ENCODE measurements around the gene FANCG. TPM values are rescaled to one million over a fixed set of nuclear protein-coding genes. Genes with fewer than 3 reads are reported as not detected.

Gene FANCG
- total RNA-seq, 1 donor from 2014 or later, result 5.6 TPM

GRCh38 chr9:35074141-35074540 is 5.6 kb downstream of the FANCG start:
- no peaks in the 10 kb centered on the region for H3K9me3 ChIP-seq (replicated peaks)
- H3K27ac ChIP-seq (replicated peaks), result no peak overlapping the region
- peaks cover 19% of the 10 kb centered on the region for H3K36me3 ChIP-seq
- intact Hi-C loops (cut with micrococcal nuclease), result no loop called here
- no peaks in the 10 kb centered on the region for H3K27me3 ChIP-seq (ENCODE audit: low read depth)
- no peak overlapping the region for H3K4me3 ChIP-seq
- no peak for TF ChIP-seq CTCF (IDR thresholded peaks at IDR 0.05; ENCODE audit: borderline replicate concordance)
- no peak for DNase-seq
- peaks cover 51% of the 10 kb centered on the region for H3K4me1 ChIP-seq

GRCh38 chr9:35073279-35073612 is 6.5 kb downstream of the FANCG start:
- DNase-seq, result no peak
- Histone ChIP-seq H3K27ac (replicated peaks) (peak overlapping the region; percentile 97), H3K9me3 (replicated peaks) (no peaks in the 10 kb centered on the region), H3K36me3 (peaks cover 24% of the 10 kb centered on the region), H3K4me1 (peaks cover 51% of the 10 kb centered on the region), H3K4me3 (peak overlapping the region; percentile 75), H3K27me3 (ENCODE audit: low read depth) (no peaks in the 10 kb centered on the region)
- no peak for TF ChIP-seq CTCF (IDR thresholded peaks at IDR 0.05; ENCODE audit: borderline replicate concordance)
- intact Hi-C loops (cut with micrococcal nuclease), result no loop called here

GRCh38 chr9:35072461-35073278 is 7.1 kb downstream of the FANCG start, which contains the start of gene VCP:
VCP (minus strand) TSS chr9:35072625; CDS start chr9:35072353, 272 bp downstream.
- Histone ChIP-seq H3K4me1 (peaks cover 53% of the 10 kb centered on the region), H3K4me3 (peak within 1 kb of the TSS; percentile 75), H3K36me3 (peaks cover 29% of the 10 kb centered on the region), H3K9me3 (replicated peaks) (no peaks in the 10 kb centered on the region), H3K27ac (replicated peaks) (peak within 1 kb of the TSS; percentile 97), H3K27me3 (ENCODE audit: low read depth) (no peaks in the 10 kb centered on the region)
- intact Hi-C loops (cut with micrococcal nuclease), result no loop called here
- DNase-seq, result peak; percentile 98
- TF ChIP-seq CTCF (IDR thresholded peaks at IDR 0.05; ENCODE audit: borderline replicate concordance), result no peak

GRCh38 chr9:35071814-35072460 is 7.8 kb downstream of the FANCG start:
- peak; percentile 88 for DNase-seq
- Histone ChIP-seq H3K4me3 (peak overlapping the region; percentile 75), H3K4me1 (peaks cover 60% of the 10 kb centered on the region), H3K36me3 (peaks cover 34% of the 10 kb centered on the region), H3K27me3 (ENCODE audit: low read depth) (no peaks in the 10 kb centered on the region), H3K9me3 (replicated peaks) (no peaks in the 10 kb centered on the region), H3K27ac (replicated peaks) (peak overlapping the region; percentile 97)
- TF ChIP-seq CTCF (IDR thresholded peaks at IDR 0.05; ENCODE audit: borderline replicate concordance), result peak; percentile 54
- intact Hi-C loops (cut with micrococcal nuclease), result no loop called here

- intact Hi-C loops (cut with micrococcal nuclease), result no loop called here
- H3K4me1 ChIP-seq, result peaks cover 62% of the 10 kb centered on the region
- TF ChIP-seq CTCF (IDR thresholded peaks at IDR 0.05; ENCODE audit: borderline replicate concordance), result no peak
Observed at GRCh38 chr9:35070823-35071813, 8.6 kb downstream of the FANCG start.

More at GRCh38 chr9:35070823-35071813, 8.6 kb downstream of the FANCG start:
- Histone ChIP-seq H3K9me3 (replicated peaks) (no peaks in the 10 kb centered on the region), H3K27me3 (ENCODE audit: low read depth) (no peaks in the 10 kb centered on the region), H3K27ac (replicated peaks) (peak overlapping the region; percentile 97), H3K36me3 (peaks cover 36% of the 10 kb centered on the region), H3K4me3 (peak overlapping the region; percentile 75)
- no peak for DNase-seq

Data from left ventricle myocardium inferior (tissue), 1 donor.